Stomach (tissue), 9 donors: ENCODE data around the gene HSF4. TPM values are rescaled to one million over a fixed set of nuclear protein-coding genes. Genes with fewer than 3 reads are reported as not detected.

Experiments used
- DNase-seq, 2 donors: peaks; one replicate each; pipeline versions ENCODE4 v3.0.0 to v3.0.0-alpha.2; 2013 to 2019
- H3K27ac ChIP-seq, 5 donors: fragments of 200-600 bp in 4 of 5; sonication (generic) in 4 of 5; one replicate each; pipeline ENCODE4 v1.5.1; 2013 to 2019; ENCODE audit warnings: mild to moderate bottlenecking in 1 of 5, moderate library complexity in 1 of 5
- H3K27me3 ChIP-seq, 3 donors: fragments of 200-600 bp; sonication (generic); one replicate each; pipeline ENCODE4 v1.5.1; 2017 to 2019; ENCODE audit warnings: mixed run types in 1 of 3
- H3K36me3 ChIP-seq, 4 donors: fragments of 200-600 bp; sonication (generic); 1 replicate in 3 of 4; 2 replicates in 1 of 4; pipeline ENCODE4 v1.5.1; 2016 to 2019
- H3K4me1 ChIP-seq, 4 donors: fragments of 200-600 bp; sonication (generic); one replicate each; pipeline ENCODE4 v1.5.1; 2016 to 2019
- H3K4me3 ChIP-seq, 4 donors: fragments of 200-600 bp; sonication (generic) in 3 of 4; one replicate each; pipeline ENCODE4 v1.5.1; 2016 to 2019; ENCODE audit warnings: mild to moderate bottlenecking in 1 of 4
- H3K9me3 ChIP-seq, 4 donors: fragments of 200-600 bp; sonication (generic); one replicate each; pipeline ENCODE4 v1.5.1; 2016 to 2019
- CTCF ChIP-seq, 7 experiments: fragments of 450-650 bp in 4 of 7; fragments of 200-600 bp in 3 of 7; sonication (generic) in 3 of 7; IDR thresholded peaks; one replicate each; pipeline ENCODE4 v1.5.1; 2016 to 2019; ENCODE audit warnings: antibody characterized with exemption in 7 of 7, control low read depth in 2 of 7, mild to moderate bottlenecking in 1 of 7
- EP300 ChIP-seq: sonication (generic); formaldehyde crosslinking; IDR thresholded peaks from one replicate; pipeline ENCODE4 v1.6.1; 2017; ENCODE audit warnings: antibody characterized with exemption
- POLR2A ChIP-seq, 4 donors: fragments of 450-650 bp; IDR thresholded peaks; one replicate each; pipeline ENCODE4 v1.6.1; 2016; ENCODE audit warnings: antibody characterized with exemption in 4 of 4, control low read depth in 2 of 4, mild to moderate bottlenecking in 1 of 4, moderate library complexity in 1 of 4
- POLR2AphosphoS5 ChIP-seq, 3 donors: sonication (generic); formaldehyde crosslinking; IDR thresholded peaks; one replicate each; pipeline ENCODE4 v1.6.1; 2016; ENCODE audit warnings: antibody characterized with exemption in 3 of 3
- WGBS, 5 donors: extraction: QIAGEN DNeasy Blood & Tissue Kit in 3 of 5; methylation state at CpG; one replicate each; pipeline versions ENCODE4 v1.1.5 to v1.1.7; 2013 to 2018; 5-methylcytosine and 5-hydroxymethylcytosine counted together
- intact Hi-C: fragments of 100-400 bp; cut with DNase I; formaldehyde crosslinking; loops from one replicate; pipeline ENCODE4 v1.15.1; 2023; ENCODE audit warnings: low total_unique reads
- polyA plus RNA-seq, 3 donors: library from polyadenylated mRNA; stranded (reverse); fragments of 200-250 nt; gene quantifications; one replicate each; pipeline ENCODE4 v1.2.3, GENCODE V29; 2013
- total RNA-seq, 5 donors: library from RNA; depleted of rRNA; stranded (reverse); fragments of >200 nt; gene quantifications; one replicate each; pipeline versions ENCODE4 v1.1.0 to v1.2.3, GENCODE V29; 2014 to 2016
- donor health status: healthy with polysubstance abuse.
- donor health status: Bipolar disorder and iron deficiency.
- donor health status: healthy.

Gene HSF4
- total and polyA plus RNA-seq, 8 donors: 9.5 to 630 (median 32.2) TPM

GRCh38 chr16:67129422-67129821 is 35.1 kb upstream of the HSF4 start:
- no peak for DNase-seq
- Histone ChIP-seq H3K27me3 (no peaks in the 10 kb centered on the region), H3K9me3 (no peaks in the 10 kb centered on the region), H3K4me1 (no peaks in the 10 kb centered on the region), H3K36me3 (peaks cover 25 to 96% (median 84%) of the 10 kb centered on the region in 4 donors), H3K4me3 (no peak overlapping the region), H3K27ac (no peak overlapping the region)
- 92 to 100% (median 97%) methylated on average over 2 to 3 of the region's 3 CpGs for WGBS, 5 donors
- no peak for TF ChIP-seq EP300
- no peak for TF ChIP-seq POLR2AphosphoS5 (IDR thresholded peaks at IDR 0.05)
- no peak for TF ChIP-seq CTCF (IDR thresholded peaks at IDR 0.05)
- no peak for TF ChIP-seq POLR2A (IDR thresholded peaks at IDR 0.05)
- intact Hi-C loops: no loop called here

DNA sequence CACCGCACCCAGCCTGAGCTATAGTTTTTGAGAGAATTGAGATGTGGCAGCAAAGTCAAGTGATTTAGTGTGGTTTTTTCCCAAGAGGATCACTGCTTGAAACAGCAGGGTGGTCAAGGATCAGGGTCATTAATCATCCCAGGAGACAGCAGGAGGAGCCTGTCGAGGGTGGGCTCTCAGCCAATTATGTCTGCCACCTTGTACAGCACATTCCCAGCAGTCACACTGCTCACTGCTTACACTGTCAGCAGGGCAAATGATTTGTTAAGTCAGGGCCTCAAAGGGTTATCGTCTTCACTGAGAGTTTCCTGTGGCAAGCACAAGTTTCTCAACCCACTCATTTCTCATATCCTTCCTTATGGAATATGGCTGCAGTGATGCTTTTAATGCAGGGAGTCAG is 26.9 kb upstream of the HSF4 start:
- H3K27ac ChIP-seq: no peak overlapping the region
- H3K4me1 ChIP-seq: no peaks in the 10 kb centered on the region
- no peaks in the 10 kb centered on the region for H3K9me3 ChIP-seq
- intact Hi-C loops: no loop called here
- H3K36me3 ChIP-seq: peaks cover 73 to 100% (median 99%) of the 10 kb centered on the region in 4 donors
- TF ChIP-seq POLR2A (IDR thresholded peaks at IDR 0.05) (no peak), CTCF (IDR thresholded peaks at IDR 0.05) (no peak), EP300 (no peak)
- DNase-seq: no peak
- WGBS, 5 donors: 48 to 60% (median 53%) methylated on average over 3 of the region's 3 CpGs
- no peak overlapping the region for H3K4me3 ChIP-seq
- no peaks in the 10 kb centered on the region for H3K27me3 ChIP-seq

DNA sequence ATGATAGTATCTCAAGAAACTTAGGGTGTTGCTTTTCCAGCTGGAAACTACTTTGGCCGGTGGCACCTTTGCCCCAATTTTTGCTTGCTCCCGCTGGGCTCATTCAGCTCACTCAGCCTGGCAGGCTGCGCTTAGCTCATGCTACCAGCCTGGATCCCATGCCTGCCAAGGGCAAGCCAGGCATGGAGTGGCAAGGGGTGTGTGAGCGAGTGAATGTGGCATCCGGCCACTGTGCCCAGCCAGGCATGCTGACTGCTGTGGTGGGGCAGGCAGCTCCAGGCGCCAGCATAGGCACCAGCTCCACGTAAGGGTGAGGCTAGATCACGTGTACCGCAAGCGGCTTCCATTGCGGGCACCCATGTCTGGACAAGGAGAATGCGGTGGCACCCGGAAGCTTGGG is 23.2 kb upstream of the HSF4 start:
- no peak overlapping the region for H3K4me3 ChIP-seq
- H3K9me3 ChIP-seq: no peaks in the 10 kb centered on the region
- no peaks in the 10 kb centered on the region for H3K27me3 ChIP-seq
- peaks cover 64 to 100% (median 99%) of the 10 kb centered on the region in 4 donors for H3K36me3 ChIP-seq
- no peak for DNase-seq
- TF ChIP-seq CTCF (IDR thresholded peaks at IDR 0.05): no peak
- TF ChIP-seq EP300: no peak
- no peak for TF ChIP-seq POLR2AphosphoS5 (IDR thresholded peaks at IDR 0.05)
- no peak for TF ChIP-seq POLR2A (IDR thresholded peaks at IDR 0.05)
- 92 to 98% (median 96%) methylated on average over 7 to 13 of the region's 13 CpGs for WGBS, 5 donors
- no peaks in the 10 kb centered on the region for H3K4me1 ChIP-seq
- no peak overlapping the region for H3K27ac ChIP-seq
- intact Hi-C loops: no loop called here

- Histone ChIP-seq H3K9me3 (no peaks in the 10 kb centered on the region), H3K36me3 (peaks cover 67 to 100% (median 99%) of the 10 kb centered on the region in 4 donors), H3K27me3 (no peaks in the 10 kb centered on the region), H3K27ac (no peak overlapping the region), H3K4me3 (no peak overlapping the region), H3K4me1 (no peaks in the 10 kb centered on the region)
- no peak for DNase-seq
- TF ChIP-seq CTCF (IDR thresholded peaks at IDR 0.05) (no peak), EP300 (no peak), POLR2AphosphoS5 (IDR thresholded peaks at IDR 0.05) (no peak), POLR2A (IDR thresholded peaks at IDR 0.05) (no peak)
- intact Hi-C loops: no loop called here
- WGBS, 5 donors: 92 to 95% (median 93%) methylated on average over 2 to 9 of the region's 9 CpGs
Observed at GRCh38 chr16:67142342-67142741, 22.2 kb upstream of the HSF4 start.
